ENCODE data around the gene GRM1.
"Not testable (repeated sequence)": the region's sequence is repeated elsewhere in the genome, so short reads cannot be mapped to it uniquely, and the experiment has no call there.

Gene GRM1

DNA sequence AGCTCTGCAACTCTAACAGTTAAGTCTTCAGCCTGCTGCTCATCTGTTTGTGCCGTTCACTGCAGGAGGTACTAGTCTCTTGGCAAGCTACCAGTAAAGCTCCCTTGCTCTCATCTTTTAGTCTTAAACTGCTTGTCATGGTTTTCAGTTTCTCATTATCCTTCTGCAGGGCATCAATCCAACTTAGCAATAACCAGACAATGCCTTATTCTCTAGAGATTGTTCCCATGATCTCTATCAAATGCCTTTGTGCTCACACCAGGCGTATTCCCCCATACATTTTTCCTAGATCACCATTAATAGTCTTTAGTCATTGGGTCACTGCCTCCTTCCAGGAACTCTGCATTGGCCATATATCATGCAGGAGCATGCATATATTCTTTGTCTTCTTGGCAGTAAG is 171.3 kb downstream of the GRM1 start:
- peak; percentile 12 for DNase-seq

- DNase-seq: no peak
Measured at GRCh38 chr6:146202570-146202969, 173.7 kb downstream of the GRM1 start.

- no peak for DNase-seq
Measured at GRCh38 chr6:146209942-146210341, 181.1 kb downstream of the GRM1 start.

GRCh38 chr6:146210406-146211083 is 181.7 kb downstream of the GRM1 start:
- DNase-seq: no peak

GRCh38 chr6:146211646-146212045 is 182.8 kb downstream of the GRM1 start:
- DNase-seq: no peak

GRCh38 chr6:146212781-146213180 is 183.9 kb downstream of the GRM1 start:
- DNase-seq: no peak

DNA sequence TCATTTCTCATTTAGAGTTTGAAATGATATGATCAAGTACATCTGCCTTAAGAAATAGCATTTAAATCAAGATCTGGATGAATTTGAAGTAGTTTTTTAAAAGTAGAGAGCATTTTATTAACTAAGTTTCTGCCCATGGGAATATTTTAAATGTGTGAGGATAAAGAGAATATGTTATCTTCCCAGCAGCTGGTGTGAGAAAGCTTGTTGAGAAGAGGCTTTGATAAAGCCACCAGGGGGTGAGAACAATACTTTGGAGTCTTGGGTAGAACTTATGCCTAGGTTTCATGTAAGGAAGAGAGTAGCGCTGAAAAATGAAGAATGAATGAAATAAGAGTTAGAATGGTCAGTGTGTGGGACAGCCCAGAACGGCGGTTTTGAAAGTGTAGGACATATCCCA is 190.2 kb downstream of the GRM1 start:
- DNase-seq: no peak

DNA sequence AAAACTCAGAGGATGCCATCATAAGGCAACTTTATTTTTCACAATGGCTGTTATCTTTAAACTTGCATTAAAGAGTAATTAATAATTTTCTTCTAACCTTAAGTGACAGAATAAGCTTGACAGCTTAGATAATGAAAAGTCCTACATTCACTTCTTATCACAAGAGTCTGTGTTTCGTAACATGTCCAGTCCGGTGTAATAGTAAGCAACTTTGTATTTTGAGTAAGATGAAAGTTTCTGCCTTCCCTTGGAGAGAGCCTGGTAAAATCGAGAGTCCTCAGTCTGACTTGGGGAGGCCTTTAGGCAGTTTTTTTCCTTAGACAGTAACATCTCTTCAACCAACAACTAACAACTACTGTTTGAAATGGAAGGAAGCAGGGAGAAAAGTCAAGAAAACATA is 195.6 kb downstream of the GRM1 start:
- no peak for DNase-seq

GRCh38 chr6:146224988-146225387 is 196.1 kb downstream of the GRM1 start:
- no peak for DNase-seq

GRCh38 chr6:146240322-146240721 is 211.5 kb downstream of the GRM1 start:
- no peak for DNase-seq

GRCh38 chr6:146240807-146241206 is 211.9 kb downstream of the GRM1 start:
- no peak for DNase-seq

DNA sequence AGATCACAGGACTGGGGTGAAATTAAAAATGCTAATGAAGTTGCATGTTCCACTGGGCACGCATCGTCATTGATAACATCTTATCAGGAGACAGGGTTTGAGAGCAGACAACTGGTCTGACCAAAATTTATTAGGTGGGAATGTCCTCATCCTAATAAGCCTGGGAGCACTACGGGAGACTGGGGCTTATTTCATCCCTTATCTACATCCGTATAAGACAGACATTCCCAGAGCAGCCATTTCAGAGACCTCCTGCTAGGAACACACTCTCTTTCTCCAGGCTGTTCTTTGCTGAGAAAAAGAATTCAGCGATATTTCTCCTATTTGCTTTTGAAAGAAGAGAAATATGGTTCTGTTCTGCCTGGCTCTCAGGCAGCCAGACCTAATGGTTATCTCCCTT is 214.8 kb downstream of the GRM1 start:
- not testable (repeated sequence) for DNase-seq

- DNase-seq: no peak
Measured at GRCh38 chr6:146244630-146245143, 215.8 kb downstream of the GRM1 start.

- no peak for DNase-seq
Measured at GRCh38 chr6:146246028-146246427, 217.2 kb downstream of the GRM1 start.

- DNase-seq: no peak
Measured at GRCh38 chr6:146253691-146254090, 224.8 kb downstream of the GRM1 start.

DNA sequence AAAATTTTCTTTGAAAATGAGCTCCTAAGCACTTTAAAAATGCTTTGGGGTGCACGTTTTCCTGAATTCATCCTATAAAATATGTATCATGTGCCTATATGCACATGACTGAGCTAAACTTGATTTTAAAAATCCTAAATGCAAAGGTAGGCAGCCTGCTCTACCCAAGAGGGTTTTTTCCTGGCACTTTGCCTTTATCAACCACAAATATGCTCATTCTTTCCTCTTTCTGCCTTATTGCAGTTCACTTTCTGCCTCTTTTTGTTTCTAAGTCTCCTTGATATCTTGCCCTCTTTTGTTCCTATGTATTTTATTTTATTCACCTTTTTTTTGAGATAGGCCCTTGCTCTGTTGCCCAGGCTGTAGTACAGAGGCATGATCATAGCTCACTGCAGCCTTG is 229.3 kb downstream of the GRM1 start:
- no peak for DNase-seq

GRCh38 chr6:146260886-146261285 is 232.0 kb downstream of the GRM1 start:
- no peak for DNase-seq

DNA sequence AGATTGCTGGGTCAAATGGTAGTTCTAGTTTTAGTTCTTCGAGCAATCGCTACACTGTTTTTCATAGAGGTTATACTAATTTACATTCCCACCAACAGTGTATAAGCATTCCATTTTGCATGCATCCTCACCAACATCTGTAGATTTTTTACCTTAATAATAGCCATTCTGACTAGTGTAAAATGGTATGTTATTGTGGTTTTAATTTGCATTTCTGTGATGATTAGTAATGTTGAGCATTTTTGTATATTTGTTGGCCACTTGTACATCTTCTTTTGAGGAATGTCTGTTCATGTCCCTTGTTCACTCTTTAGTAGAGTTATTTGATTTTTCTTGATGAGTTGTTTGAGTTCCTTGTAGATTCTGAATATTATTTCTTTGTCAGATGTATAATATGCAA is 236.2 kb downstream of the GRM1 start:
- DNase-seq: no peak

- DNase-seq: no peak
Measured at GRCh38 chr6:146267447-146267846, 238.6 kb downstream of the GRM1 start.

- DNase-seq: no peak
Measured at GRCh38 chr6:146267946-146268345, 239.1 kb downstream of the GRM1 start.

- no peak for DNase-seq
Measured at GRCh38 chr6:146269482-146269881, 240.6 kb downstream of the GRM1 start.

DNA sequence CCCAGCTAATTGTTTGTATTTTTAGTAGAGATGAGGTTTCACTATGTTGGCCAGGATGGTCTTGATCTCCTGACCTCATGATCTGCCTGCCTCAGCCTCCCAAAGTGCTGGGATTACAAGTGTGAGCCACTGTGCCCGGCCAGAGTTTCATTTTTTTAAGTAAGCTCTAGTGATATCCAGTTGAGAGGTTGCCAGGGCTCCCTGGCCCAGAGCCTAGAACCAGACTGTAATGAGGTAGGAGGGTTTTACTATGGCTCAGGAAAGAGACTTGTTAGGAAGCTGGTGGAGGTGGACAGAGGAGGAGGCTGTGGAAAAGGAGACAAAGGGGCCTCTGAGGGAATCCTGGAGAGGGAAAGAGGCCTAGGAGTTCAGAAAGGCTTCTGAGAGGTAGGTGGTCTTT is 242.3 kb downstream of the GRM1 start:
- DNase-seq: not testable (repeated sequence)

GRCh38 chr6:146273490-146273889 is 244.6 kb downstream of the GRM1 start:
- DNase-seq: no peak

DNA sequence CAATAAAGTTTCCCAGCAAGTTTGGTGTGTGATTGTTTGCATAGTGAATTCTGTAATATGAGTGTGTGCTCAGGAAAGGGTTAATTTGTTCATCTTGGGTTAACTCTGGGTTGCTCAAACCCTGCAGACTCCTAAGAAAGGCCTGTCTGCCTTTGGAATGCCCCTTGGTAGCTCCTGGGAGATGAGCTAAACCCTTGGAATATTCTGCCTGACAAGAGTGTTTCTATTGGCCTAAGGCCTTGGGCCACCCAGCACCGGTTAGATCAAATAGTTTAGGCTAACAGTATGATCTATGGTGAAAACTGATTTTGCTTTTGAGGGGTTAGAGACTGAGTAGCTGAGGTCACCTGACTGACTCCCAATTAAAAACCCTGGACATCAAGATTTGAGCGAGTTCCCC is 248.3 kb downstream of the GRM1 start:
- no peak for DNase-seq

GRCh38 chr6:146281651-146282362 is 252.9 kb downstream of the GRM1 start:
- DNase-seq: no peak

All from midbrain (tissue), 1 donor.